GM21526 (cell line): ENCODE measurements around the gene EBF4.
"Not testable (repeated sequence)": the region's sequence is repeated elsewhere in the genome, so short reads cannot be mapped to it uniquely, and the experiment has no call there.

Source experiments
- ATAC-seq: cut with Tn5 transposase; IDR thresholded peaks from one replicate; pipeline ENCODE4 v1.9.1; 2021; ENCODE audit warnings: moderate library complexity; ENCODE audit not compliant: unreplicated experiment, low FRiP score

EBF4 gene

GRCh38 chr20:2754424-2754823, 61.8 kb downstream of the EBF4 start:
- ATAC-seq, result no peak

GRCh38 chr20:2755451-2756055, 63.0 kb downstream of the EBF4 start:
- ATAC-seq, result no peak

- no peak for ATAC-seq
These were observed 63.6 kb downstream of the EBF4 start for GRCh38 chr20:2756056-2756611.

GRCh38 chr20:2757001-2757400, 64.4 kb downstream of the EBF4 start:
- ATAC-seq, result no peak

GRCh38 chr20:2757969-2758368, 65.4 kb downstream of the EBF4 start:
- no peak for ATAC-seq

- no peak for ATAC-seq
These were observed 66.6 kb downstream of the EBF4 start for GRCh38 chr20:2759143-2759542.

- ATAC-seq, result no peak
These were observed 67.2 kb downstream of the EBF4 start for GRCh38 chr20:2759603-2760296.

GRCh38 chr20:2760297-2760951, 67.8 kb downstream of the EBF4 start:
- ATAC-seq, result no peak

- ATAC-seq, result no peak
These were observed 68.3 kb downstream of the EBF4 start for GRCh38 chr20:2760952-2761305.

GRCh38 chr20:2761885-2762284, 69.3 kb downstream of the EBF4 start:
- no peak for ATAC-seq

GRCh38 chr20:2762578-2763131, 70.1 kb downstream of the EBF4 start:
- no peak for ATAC-seq

GRCh38 chr20:2763186-2763585, 70.6 kb downstream of the EBF4 start:
- no peak for ATAC-seq

- ATAC-seq, result no peak
These were observed 75.4 kb downstream of the EBF4 start for GRCh38 chr20:2767768-2768631.

- ATAC-seq, result no peak
These were observed 76.0 kb downstream of the EBF4 start for GRCh38 chr20:2768632-2769015.

- ATAC-seq, result not testable (repeated sequence)
These were observed 77.5 kb downstream of the EBF4 start for GRCh38 chr20:2770091-2770490.

GRCh38 chr20:2771631-2772080, 79.1 kb downstream of the EBF4 start:
- no peak for ATAC-seq

GRCh38 chr20:2773812-2774211, 81.2 kb downstream of the EBF4 start:
- ATAC-seq, result no peak

GRCh38 chr20:2775139-2775538, 82.6 kb downstream of the EBF4 start:
- ATAC-seq, result no peak

GRCh38 chr20:2778602-2779321, 86.2 kb downstream of the EBF4 start:
- ATAC-seq, result no peak

- no peak for ATAC-seq
These were observed 88.4 kb downstream of the EBF4 start for GRCh38 chr20:2780948-2781347.
